Neural cell (in vitro differentiated cells): ENCODE data around the gene AFG1L. TPM values are rescaled to one million over a fixed set of nuclear protein-coding genes. Genes with fewer than 3 reads are reported as not detected.

ENCODE experiments used
- H2AFZ ChIP-seq: fragments of 200-600, 300-800 bp; sonication (generic), shearing (Covaris generic); 2 replicates; pipeline ENCODE4 v1.6.0; 2014; ENCODE audit warnings: low read depth, mild to moderate bottlenecking, antibody characterized with exemption, low read length, moderate library complexity
- H3F3A ChIP-seq: fragments of 200-600 bp; shearing (Covaris generic); 2 replicates; pipeline ENCODE4 v1.6.1; 2016; ENCODE audit warnings: mild to moderate bottlenecking, moderate library complexity, mixed read lengths, antibody characterized with exemption, low read length; ENCODE audit not compliant: insufficient read depth, poor library complexity, severe bottlenecking
- H3K27ac ChIP-seq: fragments of 200-600, 300-800 bp; sonication (generic), shearing (Covaris generic); 2 replicates; pipeline ENCODE4 v1.5.1; 2014; ENCODE audit warnings: mild to moderate bottlenecking, low read length, moderate library complexity
- H3K27me3 ChIP-seq: fragments of 300-800, 200-600 bp; sonication (generic), shearing (Covaris generic); 2 replicates; pipeline ENCODE4 v1.6.0; 2014; ENCODE audit warnings: mild to moderate bottlenecking, low read depth, low read length, moderate library complexity; ENCODE audit not compliant: insufficient read depth
- H3K36me3 ChIP-seq: fragments of 300-800, 200-600 bp; sonication (generic), shearing (Covaris generic); 2 replicates; pipeline ENCODE4 v1.5.1; 2014; ENCODE audit warnings: mild to moderate bottlenecking, antibody characterized with exemption, low read length, moderate library complexity; ENCODE audit not compliant: insufficient read depth
- H3K4me2 ChIP-seq: fragments of 300-800, 200-600 bp; sonication (generic), shearing (Covaris generic); 2 replicates; pipeline ENCODE4 v1.6.0; 2014; ENCODE audit warnings: mild to moderate bottlenecking, low read length
- H3K4me3 ChIP-seq: fragments of 300-800, 200-600 bp; sonication (generic), shearing (Covaris generic); 2 replicates; pipeline ENCODE4 v1.5.1; 2014; ENCODE audit warnings: mild to moderate bottlenecking, low read length, moderate library complexity
- H3K79me2 ChIP-seq: fragments of 200-600 bp; shearing (Covaris generic); replicated peaks from 2 replicates; pipeline ENCODE4 v1.6.0; 2014; ENCODE audit warnings: mild to moderate bottlenecking, low read length, moderate library complexity; ENCODE audit not compliant: insufficient read depth
- H3K9ac ChIP-seq: fragments of 300-800, 200-600 bp; sonication (generic), shearing (Covaris generic); 2 replicates; pipeline ENCODE4 v1.6.1; 2016; ENCODE audit warnings: mild to moderate bottlenecking, low read length, mixed read lengths
- H3K9me2 ChIP-seq: fragments of 200-600 bp; shearing (Covaris generic); 2 replicates; pipeline ENCODE4 v1.6.1; 2016; ENCODE audit warnings: mild to moderate bottlenecking, low read length, mixed read lengths; ENCODE audit not compliant: insufficient read depth
- H3K9me3 ChIP-seq: fragments of 200-600, 300-800 bp; sonication (generic), shearing (Covaris generic); 2 replicates; pipeline ENCODE4 v1.6.1; 2016; ENCODE audit warnings: mild to moderate bottlenecking, mixed run types, low read length, moderate library complexity, mixed read lengths
- H4K20me1 ChIP-seq: fragments of 200-600 bp; shearing (Covaris generic); 2 replicates; pipeline ENCODE4 v1.6.1; 2016; ENCODE audit warnings: mild to moderate bottlenecking, mixed run types; ENCODE audit not compliant: insufficient read depth
- EP300 ChIP-seq: fragments of 450-650 bp; conservative IDR thresholded peaks from 2 replicates; pipeline ENCODE4 v1.6.1; 2014; ENCODE audit warnings: antibody characterized with exemption, mild to moderate bottlenecking, moderate library complexity; ENCODE audit not compliant: poor library complexity, severe bottlenecking
- EZH2 ChIP-seq: fragments of 200-600, 300-800 bp; shearing (Covaris generic), sonication (generic); IDR thresholded peaks from 2 replicates; pipeline ENCODE4 v1.6.1; 2014; ENCODE audit warnings: antibody characterized with exemption, low read length, borderline replicate concordance, mild to moderate bottlenecking; ENCODE audit not compliant: insufficient read depth, poor library complexity, severe bottlenecking
- MXI1 ChIP-seq: fragments of 450-650 bp; conservative IDR thresholded peaks from 2 replicates; pipeline ENCODE4 v1.6.1; 2014; ENCODE audit warnings: antibody characterized with exemption, mild to moderate bottlenecking; ENCODE audit not compliant: poor library complexity, severe bottlenecking
- POLR2AphosphoS5 ChIP-seq: IDR thresholded peaks from 2 replicates; pipeline ENCODE4 v1.6.1; 2012
- RAD21 ChIP-seq: fragments of 450-650 bp; conservative IDR thresholded peaks from 2 replicates; pipeline ENCODE4 v1.6.1; 2014; ENCODE audit warnings: antibody characterized with exemption, mild to moderate bottlenecking, moderate library complexity
- REST ChIP-seq: IDR thresholded peaks from 2 replicates; pipeline ENCODE4 v1.6.1; 2012; ENCODE audit warnings: borderline replicate concordance
- SMC3 ChIP-seq: fragments of 450-650 bp; conservative IDR thresholded peaks from 2 replicates; pipeline ENCODE4 v1.6.1; 2014; ENCODE audit warnings: antibody characterized with exemption, mild to moderate bottlenecking, moderate library complexity; ENCODE audit not compliant: poor library complexity
- TAF1 ChIP-seq: IDR thresholded peaks from 2 replicates; pipeline ENCODE4 v1.6.1; 2012; ENCODE audit warnings: low read depth
- polyA plus RNA-seq: library from polyadenylated mRNA; depleted of rRNA; stranded (reverse); fragments of >200 nt; gene quantifications from 2 replicates; pipeline ENCODE4 v1.2.3, GENCODE V29; 2014
- TF ChIP-seq, protein P1 (sequence below): fragments of 450-650 bp; IDR thresholded peaks from 2 replicates; pipeline ENCODE4 v1.5.1; 2014; ENCODE audit warnings: antibody characterized with exemption, mild to moderate bottlenecking, moderate library complexity; ENCODE audit not compliant: poor library complexity, severe bottlenecking

Gene AFG1L
- polyA plus RNA-seq, 1 donor from 2014 or later, result 3.3 TPM

- Histone ChIP-seq H3K9ac (peak overlapping the region; percentile 97), H3K9me3 (no peaks in the 10 kb centered on the region), H3K27ac (peak overlapping the region; percentile 96), H3K9me2 (no peaks in the 10 kb centered on the region), H3K79me2 (peaks cover 18% of the 10 kb centered on the region), H2AFZ (peak overlapping the region; percentile 69), H3F3A (no peaks in the 10 kb centered on the region), H4K20me1 (peaks cover 15% of the 10 kb centered on the region), H3K27me3 (no peaks in the 10 kb centered on the region), H3K4me2 (peak overlapping the region; percentile 61), H3K36me3 (no peaks in the 10 kb centered on the region), H3K4me3 (peak overlapping the region; percentile 99)
- TF ChIP-seq REST (peak; percentile 51), POLR2AphosphoS5 (peak; percentile 73), MXI1 (no peak), SMC3 (no peak), TAF1 (peak; percentile 66), EP300 (peak; percentile 72), RAD21 (no peak), EZH2 (no peak)
- TF ChIP-seq, protein P1, sequence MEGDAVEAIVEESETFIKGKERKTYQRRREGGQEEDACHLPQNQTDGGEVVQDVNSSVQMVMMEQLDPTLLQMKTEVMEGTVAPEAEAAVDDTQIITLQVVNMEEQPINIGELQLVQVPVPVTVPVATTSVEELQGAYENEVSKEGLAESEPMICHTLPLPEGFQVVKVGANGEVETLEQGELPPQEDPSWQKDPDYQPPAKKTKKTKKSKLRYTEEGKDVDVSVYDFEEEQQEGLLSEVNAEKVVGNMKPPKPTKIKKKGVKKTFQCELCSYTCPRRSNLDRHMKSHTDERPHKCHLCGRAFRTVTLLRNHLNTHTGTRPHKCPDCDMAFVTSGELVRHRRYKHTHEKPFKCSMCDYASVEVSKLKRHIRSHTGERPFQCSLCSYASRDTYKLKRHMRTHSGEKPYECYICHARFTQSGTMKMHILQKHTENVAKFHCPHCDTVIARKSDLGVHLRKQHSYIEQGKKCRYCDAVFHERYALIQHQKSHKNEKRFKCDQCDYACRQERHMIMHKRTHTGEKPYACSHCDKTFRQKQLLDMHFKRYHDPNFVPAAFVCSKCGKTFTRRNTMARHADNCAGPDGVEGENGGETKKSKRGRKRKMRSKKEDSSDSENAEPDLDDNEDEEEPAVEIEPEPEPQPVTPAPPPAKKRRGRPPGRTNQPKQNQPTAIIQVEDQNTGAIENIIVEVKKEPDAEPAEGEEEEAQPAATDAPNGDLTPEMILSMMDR, result no peak
Measured at GRCh38 chr6:108558372-108559096, 263.7 kb downstream of the AFG1L start.

- Histone ChIP-seq H3K4me3 (peak overlapping the region; percentile 99), H3K4me2 (peak overlapping the region; percentile 61), H3K9me2 (no peaks in the 10 kb centered on the region), H2AFZ (peak overlapping the region; percentile 83), H3K27me3 (no peaks in the 10 kb centered on the region), H3F3A (no peaks in the 10 kb centered on the region), H3K36me3 (no peaks in the 10 kb centered on the region), H3K79me2 (peaks cover 25% of the 10 kb centered on the region), H3K27ac (peak overlapping the region; percentile 95), H4K20me1 (peaks cover 16% of the 10 kb centered on the region), H3K9ac (peak overlapping the region; percentile 97), H3K9me3 (no peaks in the 10 kb centered on the region)
- TF ChIP-seq TAF1 (peak; percentile 42), POLR2AphosphoS5 (peak; percentile 80), MXI1 (peak; percentile 74), RAD21 (no peak)
Measured at GRCh38 chr6:108559097-108559883, 264.4 kb downstream of the AFG1L start.
